Measurements from ENCODE around the gene NR0B1.

Gene NR0B1, protein sequence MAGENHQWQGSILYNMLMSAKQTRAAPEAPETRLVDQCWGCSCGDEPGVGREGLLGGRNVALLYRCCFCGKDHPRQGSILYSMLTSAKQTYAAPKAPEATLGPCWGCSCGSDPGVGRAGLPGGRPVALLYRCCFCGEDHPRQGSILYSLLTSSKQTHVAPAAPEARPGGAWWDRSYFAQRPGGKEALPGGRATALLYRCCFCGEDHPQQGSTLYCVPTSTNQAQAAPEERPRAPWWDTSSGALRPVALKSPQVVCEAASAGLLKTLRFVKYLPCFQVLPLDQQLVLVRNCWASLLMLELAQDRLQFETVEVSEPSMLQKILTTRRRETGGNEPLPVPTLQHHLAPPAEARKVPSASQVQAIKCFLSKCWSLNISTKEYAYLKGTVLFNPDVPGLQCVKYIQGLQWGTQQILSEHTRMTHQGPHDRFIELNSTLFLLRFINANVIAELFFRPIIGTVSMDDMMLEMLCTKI

DNA sequence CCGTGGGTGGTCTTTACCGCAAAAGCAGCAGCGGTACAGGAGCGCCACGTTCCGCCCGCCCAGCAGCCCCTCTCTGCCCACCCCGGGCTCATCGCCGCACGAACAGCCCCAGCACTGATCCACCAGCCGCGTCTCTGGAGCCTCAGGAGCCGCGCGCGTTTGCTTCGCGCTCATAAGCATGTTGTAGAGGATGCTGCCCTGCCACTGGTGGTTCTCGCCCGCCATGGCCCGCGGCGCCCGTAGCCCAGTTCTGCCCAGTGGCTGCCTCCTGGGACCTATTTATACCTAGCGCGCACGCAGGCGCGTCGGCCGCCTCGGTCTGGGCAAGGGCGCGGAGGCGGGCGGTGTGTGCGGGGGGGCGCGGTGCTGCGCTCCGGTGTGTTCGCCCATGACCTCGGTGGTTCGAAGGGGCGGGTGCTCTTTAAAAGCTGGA, at the start of gene NR0B1:
Gene NR0B1, minus strand, starts transcription at position 252 of the 433 bp plus-strand sequence. Its CDS starts 27 bp downstream, at position 225.
- no peak for DNase-seq

- no peak for DNase-seq
Observed at GRCh38 chrX:30349946-30350345, 40.8 kb upstream of the NR0B1 start.

DNA sequence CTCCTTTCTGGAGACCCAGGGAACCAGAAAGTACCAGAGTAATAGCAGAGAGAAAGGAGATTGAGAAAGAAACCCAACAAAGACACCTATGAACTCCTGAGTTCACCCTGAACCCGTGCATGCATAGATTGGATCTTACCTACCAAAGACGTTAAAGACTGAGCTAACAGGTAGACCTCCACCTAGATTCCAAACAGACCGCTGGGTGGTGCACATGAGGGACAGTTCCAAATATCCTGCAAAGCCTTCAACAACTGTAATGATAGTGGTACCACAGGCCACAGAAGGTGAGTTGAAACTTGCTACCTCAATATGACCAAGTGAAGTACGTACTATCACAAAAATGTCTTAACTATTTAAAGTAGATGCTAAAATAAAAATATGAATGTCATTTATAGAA, 34.0 kb upstream of the NR0B1 start:
- DNase-seq: no peak

- DNase-seq: no peak
Observed at GRCh38 chrX:30340753-30341152, 31.6 kb upstream of the NR0B1 start.

DNA sequence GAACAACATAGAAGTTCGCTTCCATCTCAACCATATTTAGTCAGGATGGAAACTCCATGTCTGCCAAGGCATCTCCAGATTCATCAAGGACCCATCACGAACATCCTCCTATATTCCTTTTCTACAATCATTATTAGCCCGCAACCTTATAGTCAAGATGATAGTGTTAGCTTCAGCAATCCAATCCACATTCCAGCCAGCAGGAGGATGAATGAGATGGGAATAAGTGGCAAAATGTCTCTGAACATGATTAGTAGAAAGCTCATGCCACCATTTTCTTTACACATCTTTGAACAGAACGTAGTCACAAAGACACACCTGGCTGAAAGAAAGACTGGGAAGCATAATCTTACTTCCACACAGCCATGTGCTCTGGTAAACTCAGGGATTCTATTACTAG, 18.6 kb upstream of the NR0B1 start:
- no peak for DNase-seq

GRCh38 chrX:30317308-30317707, 8.1 kb upstream of the NR0B1 start:
- DNase-seq: no peak

GRCh38 chrX:30313322-30313721, 4.1 kb upstream of the NR0B1 start:
- no peak for DNase-seq

DNA sequence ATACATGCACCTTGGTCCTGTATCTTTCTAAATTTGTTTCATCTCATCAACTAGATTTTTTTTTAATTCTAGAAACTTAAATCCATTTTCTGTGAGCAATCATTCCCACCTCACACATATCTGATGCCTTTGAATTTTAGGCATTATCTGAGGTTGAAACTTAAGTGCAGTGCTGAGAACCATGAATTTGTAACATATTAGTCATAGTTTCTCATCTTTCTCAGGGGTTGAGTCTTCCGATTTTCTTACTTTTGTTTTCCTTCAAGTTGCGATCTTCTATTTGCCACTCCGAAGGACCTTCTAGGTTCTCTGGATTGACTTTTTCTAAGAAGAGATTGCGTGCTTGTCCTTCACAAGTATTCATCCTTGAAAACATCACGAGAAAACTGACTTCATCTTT, 3.7 kb upstream of the NR0B1 start:
- DNase-seq: no peak

- DNase-seq: no peak
Observed at GRCh38 chrX:30310429-30311206, 1.4 kb upstream of the NR0B1 start.

DNA sequence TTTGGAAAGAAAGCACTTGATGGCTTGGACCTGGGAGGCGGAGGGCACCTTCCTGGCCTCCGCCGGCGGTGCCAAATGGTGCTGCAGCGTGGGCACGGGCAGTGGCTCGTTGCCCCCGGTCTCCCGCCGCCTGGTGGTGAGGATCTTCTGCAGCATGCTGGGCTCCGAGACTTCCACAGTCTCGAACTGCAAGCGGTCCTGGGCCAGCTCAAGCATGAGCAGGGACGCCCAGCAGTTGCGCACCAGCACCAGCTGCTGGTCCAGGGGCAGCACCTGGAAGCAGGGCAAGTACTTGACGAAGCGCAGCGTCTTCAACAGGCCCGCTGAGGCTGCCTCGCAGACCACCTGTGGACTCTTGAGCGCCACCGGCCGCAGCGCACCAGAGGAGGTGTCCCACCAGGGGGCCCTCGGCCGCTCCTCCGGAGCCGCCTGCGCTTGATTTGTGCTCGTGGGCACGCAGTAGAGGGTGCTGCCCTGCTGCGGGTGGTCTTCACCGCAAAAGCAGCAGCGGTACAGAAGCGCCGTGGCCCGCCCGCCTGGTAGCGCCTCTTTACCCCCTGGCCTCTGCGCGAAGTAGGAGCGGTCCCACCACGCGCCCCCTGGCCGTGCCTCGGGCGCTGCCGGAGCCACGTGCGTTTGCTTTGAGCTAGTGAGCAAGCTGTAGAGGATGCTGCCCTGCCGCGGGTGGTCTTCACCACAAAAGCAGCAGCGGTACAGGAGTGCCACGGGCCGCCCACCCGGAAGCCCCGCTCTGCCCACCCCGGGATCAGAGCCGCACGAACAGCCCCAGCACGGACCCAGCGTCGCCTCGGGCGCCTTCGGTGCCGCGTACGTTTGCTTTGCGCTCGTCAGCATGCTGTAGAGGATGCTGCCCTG, 689 bp downstream of the NR0B1 start:
- DNase-seq: no peak

GRCh38 chrX:30307466-30307865, 1.7 kb downstream of the NR0B1 start:
- DNase-seq: no peak

DNA sequence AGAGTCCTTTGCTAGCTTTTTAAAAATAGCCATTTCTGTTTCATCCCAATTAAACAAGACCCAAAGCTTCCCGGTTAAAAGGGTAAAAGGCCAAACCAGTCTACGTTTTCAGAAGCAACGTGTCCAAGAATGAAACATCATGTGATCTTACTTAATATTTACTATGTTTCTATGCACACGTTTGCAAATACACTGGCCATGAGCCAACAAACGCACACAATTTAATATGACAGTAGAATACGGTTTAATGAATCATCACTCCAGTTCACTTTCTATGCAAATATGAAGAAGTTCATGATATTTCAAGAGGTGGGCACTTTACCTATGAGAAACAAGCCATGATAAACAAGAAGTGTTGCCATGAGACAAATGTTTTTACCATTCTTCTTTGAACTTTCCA, 4.3 kb downstream of the NR0B1 start:
- no peak for DNase-seq

DNA sequence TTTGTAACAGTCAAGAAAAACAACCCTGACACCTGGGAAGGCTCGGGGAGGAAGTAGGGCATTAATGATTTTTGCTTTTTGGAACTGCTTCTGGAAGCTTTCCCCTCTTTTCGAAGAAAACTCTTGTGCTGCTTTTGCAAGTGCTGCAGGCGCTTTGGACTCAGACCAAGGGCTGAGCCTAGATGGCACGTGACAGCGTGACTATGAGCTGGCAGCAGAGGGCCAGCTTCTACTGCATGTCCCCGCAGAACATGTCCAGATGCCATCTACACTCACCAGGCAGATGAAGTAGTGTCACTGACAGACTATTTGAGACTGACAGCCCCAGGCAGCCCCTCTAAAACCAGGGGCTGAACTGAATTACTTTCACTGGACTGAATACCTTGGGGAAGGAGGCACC, 6.2 kb downstream of the NR0B1 start:
- DNase-seq: no peak

GRCh38 chrX:30301963-30302362, 7.2 kb downstream of the NR0B1 start:
- no peak for DNase-seq

DNA sequence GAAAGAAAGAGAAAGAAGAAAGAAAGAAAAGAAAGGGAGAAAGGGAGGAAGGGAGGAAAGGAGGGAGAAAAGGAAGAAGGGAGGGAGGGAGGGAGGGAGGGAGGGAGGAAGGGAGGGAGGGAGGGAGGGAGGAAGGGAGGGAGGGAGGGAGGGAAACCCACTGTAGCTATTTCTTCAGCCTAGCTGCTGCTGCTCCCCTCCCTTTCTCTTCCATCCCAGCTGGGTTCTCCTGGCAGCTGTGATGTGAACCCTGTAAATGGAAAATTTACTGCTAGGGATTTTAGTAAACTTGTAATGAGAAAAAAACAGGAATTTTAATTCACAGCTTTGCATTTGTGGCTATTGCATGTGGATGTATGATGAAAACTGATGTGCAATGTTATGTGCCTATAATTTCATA, 8.0 kb downstream of the NR0B1 start:
- DNase-seq: no peak

GRCh38 chrX:30296408-30297254, 12.6 kb downstream of the NR0B1 start:
- DNase-seq: no peak

DNA sequence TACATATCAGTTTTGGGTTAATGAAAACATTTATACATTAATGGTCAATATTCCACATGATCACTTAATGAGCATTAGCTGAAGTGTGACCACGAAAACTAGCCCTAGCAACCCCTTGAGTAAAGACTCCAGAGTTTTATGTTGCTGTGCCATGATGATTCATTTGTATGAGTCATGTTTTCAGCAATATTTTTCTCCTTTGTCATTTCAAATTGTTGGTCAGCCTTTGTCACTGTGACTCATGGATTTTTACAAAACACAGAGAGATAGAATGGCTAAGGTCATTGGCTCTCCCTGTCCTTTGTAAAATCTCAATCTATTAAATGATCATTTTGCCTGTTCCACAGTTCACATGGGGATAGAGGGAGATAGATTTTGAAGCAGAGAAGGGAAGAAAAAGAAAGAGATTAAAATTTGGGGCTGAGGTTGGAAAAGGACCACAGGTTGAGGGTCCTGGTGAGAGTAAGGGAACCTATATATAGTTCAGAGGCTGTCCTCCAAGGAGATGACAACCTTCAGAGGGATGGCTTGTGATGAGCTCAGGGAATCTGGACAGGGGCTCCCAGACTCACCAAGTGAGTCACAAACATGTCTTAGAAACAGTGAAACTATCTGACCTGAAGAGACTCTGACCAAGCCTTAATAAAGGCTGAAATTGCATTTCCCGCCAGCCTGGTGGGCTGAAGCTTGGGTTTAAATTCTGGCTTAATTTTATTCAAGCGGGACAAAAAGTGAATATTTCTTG, 25.6 kb downstream of the NR0B1 start:
- no peak for DNase-seq

GRCh38 chrX:30282527-30282926, 26.7 kb downstream of the NR0B1 start:
- no peak for DNase-seq

- DNase-seq: no peak
Observed at GRCh38 chrX:30280428-30280827, 28.8 kb downstream of the NR0B1 start.

- no peak for DNase-seq
Observed at GRCh38 chrX:30278365-30278764, 30.8 kb downstream of the NR0B1 start.

- no peak for DNase-seq
Observed at GRCh38 chrX:30275498-30275897, 33.7 kb downstream of the NR0B1 start.

All from stimulated activated naive CD4-positive, alpha-beta T cell treated with Interleukin-2 at 50 U/mL for 16 hours (primary cell).